Measurements from ENCODE around the gene GALNT13. TPM values are rescaled to one million over a fixed set of nuclear protein-coding genes. Genes with fewer than 3 reads are reported as not detected.

The GALNT13 gene
- polyA plus RNA-seq, 2 of the 4 experiments (the other 2 are of a cell fraction), result 12.1 to 15.6 TPM

DNA sequence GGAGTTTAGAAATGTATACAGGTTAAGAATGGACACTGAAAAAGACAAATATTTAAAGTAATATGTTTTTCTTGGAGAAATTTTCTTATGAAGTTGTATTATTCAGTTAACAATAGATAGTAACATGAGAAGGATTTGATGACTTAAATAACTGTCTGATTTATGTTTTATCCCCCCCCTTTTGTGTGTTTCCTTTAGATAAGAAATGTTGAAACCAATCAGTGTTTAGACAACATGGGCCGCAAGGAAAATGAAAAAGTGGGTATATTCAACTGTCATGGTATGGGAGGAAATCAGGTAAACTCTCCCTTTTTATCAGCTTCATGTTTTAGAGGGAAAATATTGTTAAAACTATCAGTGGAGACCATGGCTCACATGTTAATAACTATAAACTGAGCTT lies 537.1 kb downstream of the GALNT13 start:
- DNase-seq (ENCODE audit: low read depth in 1 of 2, low spot score in 1 of 2) (no peak), FAIRE-seq (no peak), ATAC-seq (no peak)
- Histone ChIP-seq H3K9me3 (no peaks in the 10 kb centered on the region), H3K27ac (no peak overlapping the region), H3K4me3 (no peak overlapping the region), H3K4me1 (no peaks in the 10 kb centered on the region), H3K4me2 (no peak overlapping the region)
- ChIA-PET CTCF (no interaction called here), POLR2A (no interaction called here)
- TF ChIP-seq PHF8 (IDR thresholded peaks at IDR 0.05; ENCODE audit: borderline replicate concordance, low read depth), result no peak
- 78% methylated on average over 1 of the region's 1 CpG for WGBS (ENCODE audit: missing lambda C conversion rate)

DNA sequence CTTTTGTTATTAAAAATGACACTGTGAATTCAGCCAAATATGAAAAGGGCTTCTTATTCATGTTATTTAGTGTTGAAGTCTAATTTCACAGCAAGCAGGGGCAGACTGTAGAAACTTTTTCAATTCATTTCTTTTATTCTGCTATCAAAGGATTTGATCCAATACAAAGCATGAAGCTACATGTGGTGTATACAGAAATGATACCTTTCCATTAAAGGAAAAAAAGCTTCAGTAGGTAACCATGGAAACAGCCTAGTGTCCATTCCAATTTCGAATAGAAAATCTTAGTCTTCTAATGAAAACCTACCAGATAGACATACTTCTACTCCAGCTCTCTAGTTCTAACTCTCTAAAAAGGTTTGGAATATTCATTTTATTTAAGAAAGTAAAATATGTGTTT lies 550.5 kb downstream of the GALNT13 start:
- TF ChIP-seq RFX5 (IDR thresholded peaks at IDR 0.05) (no peak), RCOR1 (IDR thresholded peaks at IDR 0.05; ENCODE audit: low read depth, low read length) (no peak), CBX8 (IDR thresholded peaks at IDR 0.05) (no peak), PHF8 (IDR thresholded peaks at IDR 0.05; ENCODE audit: borderline replicate concordance, low read depth) (no peak), HOXB5 (CRISPR knock-in tag; IDR thresholded peaks at IDR 0.05) (no peak), KDM1A (IDR thresholded peaks at IDR 0.05; ENCODE audit: low read depth) (no peak), NR3C1 (IDR thresholded peaks at IDR 0.05) (no peak), RNF2 (IDR thresholded peaks at IDR 0.05; ENCODE audit: borderline replicate concordance, low read depth) (no peak), TFCP2L1 (CRISPR knock-in tag; IDR thresholded peaks at IDR 0.05) (no peak), HOXA7 (CRISPR knock-in tag; IDR thresholded peaks at IDR 0.05) (no peak), SREBF2 (IDR thresholded peaks at IDR 0.05) (no peak), EP300 (IDR thresholded peaks at IDR 0.05) (no peak), SMC3 (IDR thresholded peaks at IDR 0.05) (no peak)
- TF ChIP-seq, protein P1, sequence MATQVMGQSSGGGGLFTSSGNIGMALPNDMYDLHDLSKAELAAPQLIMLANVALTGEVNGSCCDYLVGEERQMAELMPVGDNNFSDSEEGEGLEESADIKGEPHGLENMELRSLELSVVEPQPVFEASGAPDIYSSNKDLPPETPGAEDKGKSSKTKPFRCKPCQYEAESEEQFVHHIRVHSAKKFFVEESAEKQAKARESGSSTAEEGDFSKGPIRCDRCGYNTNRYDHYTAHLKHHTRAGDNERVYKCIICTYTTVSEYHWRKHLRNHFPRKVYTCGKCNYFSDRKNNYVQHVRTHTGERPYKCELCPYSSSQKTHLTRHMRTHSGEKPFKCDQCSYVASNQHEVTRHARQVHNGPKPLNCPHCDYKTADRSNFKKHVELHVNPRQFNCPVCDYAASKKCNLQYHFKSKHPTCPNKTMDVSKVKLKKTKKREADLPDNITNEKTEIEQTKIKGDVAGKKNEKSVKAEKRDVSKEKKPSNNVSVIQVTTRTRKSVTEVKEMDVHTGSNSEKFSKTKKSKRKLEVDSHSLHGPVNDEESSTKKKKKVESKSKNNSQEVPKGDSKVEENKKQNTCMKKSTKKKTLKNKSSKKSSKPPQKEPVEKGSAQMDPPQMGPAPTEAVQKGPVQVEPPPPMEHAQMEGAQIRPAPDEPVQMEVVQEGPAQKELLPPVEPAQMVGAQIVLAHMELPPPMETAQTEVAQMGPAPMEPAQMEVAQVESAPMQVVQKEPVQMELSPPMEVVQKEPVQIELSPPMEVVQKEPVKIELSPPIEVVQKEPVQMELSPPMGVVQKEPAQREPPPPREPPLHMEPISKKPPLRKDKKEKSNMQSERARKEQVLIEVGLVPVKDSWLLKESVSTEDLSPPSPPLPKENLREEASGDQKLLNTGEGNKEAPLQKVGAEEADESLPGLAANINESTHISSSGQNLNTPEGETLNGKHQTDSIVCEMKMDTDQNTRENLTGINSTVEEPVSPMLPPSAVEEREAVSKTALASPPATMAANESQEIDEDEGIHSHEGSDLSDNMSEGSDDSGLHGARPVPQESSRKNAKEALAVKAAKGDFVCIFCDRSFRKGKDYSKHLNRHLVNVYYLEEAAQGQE (IDR thresholded peaks at IDR 0.05), result no peak
- TF ChIP-seq, protein P2, sequence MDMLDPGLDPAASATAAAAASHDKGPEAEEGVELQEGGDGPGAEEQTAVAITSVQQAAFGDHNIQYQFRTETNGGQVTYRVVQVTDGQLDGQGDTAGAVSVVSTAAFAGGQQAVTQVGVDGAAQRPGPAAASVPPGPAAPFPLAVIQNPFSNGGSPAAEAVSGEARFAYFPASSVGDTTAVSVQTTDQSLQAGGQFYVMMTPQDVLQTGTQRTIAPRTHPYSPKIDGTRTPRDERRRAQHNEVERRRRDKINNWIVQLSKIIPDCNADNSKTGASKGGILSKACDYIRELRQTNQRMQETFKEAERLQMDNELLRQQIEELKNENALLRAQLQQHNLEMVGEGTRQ (IDR thresholded peaks at IDR 0.05), result no peak
- TF ChIP-seq, protein P3, sequence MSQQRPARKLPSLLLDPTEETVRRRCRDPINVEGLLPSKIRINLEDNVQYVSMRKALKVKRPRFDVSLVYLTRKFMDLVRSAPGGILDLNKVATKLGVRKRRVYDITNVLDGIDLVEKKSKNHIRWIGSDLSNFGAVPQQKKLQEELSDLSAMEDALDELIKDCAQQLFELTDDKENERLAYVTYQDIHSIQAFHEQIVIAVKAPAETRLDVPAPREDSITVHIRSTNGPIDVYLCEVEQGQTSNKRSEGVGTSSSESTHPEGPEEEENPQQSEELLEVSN (IDR thresholded peaks at IDR 0.05; ENCODE audit: borderline replicate concordance, low read depth), result no peak
- TF ChIP-seq, protein P4, sequence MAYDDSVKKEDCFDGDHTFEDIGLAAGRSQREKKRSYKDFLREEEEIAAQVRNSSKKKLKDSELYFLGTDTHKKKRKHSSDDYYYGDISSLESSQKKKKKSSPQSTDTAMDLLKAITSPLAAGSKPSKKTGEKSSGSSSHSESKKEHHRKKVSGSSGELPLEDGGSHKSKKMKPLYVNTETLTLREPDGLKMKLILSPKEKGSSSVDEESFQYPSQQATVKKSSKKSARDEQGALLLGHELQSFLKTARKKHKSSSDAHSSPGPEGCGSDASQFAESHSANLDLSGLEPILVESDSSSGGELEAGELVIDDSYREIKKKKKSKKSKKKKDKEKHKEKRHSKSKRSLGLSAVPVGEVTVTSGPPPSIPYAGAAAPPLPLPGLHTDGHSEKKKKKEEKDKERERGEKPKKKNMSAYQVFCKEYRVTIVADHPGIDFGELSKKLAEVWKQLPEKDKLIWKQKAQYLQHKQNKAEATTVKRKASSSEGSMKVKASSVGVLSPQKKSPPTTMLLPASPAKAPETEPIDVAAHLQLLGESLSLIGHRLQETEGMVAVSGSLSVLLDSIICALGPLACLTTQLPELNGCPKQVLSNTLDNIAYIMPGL (CRISPR knock-in tag; IDR thresholded peaks at IDR 0.05; ENCODE audit: borderline replicate concordance), result no peak
- TF ChIP-seq, protein P5, sequence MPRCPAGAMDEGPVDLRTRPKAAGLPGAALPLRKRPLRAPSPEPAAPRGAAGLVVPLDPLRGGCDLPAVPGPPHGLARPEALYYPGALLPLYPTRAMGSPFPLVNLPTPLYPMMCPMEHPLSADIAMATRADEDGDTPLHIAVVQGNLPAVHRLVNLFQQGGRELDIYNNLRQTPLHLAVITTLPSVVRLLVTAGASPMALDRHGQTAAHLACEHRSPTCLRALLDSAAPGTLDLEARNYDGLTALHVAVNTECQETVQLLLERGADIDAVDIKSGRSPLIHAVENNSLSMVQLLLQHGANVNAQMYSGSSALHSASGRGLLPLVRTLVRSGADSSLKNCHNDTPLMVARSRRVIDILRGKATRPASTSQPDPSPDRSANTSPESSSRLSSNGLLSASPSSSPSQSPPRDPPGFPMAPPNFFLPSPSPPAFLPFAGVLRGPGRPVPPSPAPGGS (IDR thresholded peaks at IDR 0.05), result no peak
- H3K4me3 ChIP-seq, result no peak overlapping the region
- H3K27ac ChIP-seq, result no peak overlapping the region
- ChIA-PET POLR2A (no interaction called here), CTCF (no interaction called here)
- 58% methylated on average over 1 of the region's 1 CpG for WGBS (ENCODE audit: missing lambda C conversion rate)
- ATAC-seq, result no peak
- no peak overlapping the region for H3K4me2 ChIP-seq
- no peaks in the 10 kb centered on the region for H3K4me1 ChIP-seq
- no peak for FAIRE-seq
- DNase-seq (ENCODE audit: low read depth in 1 of 2, low spot score in 1 of 2), result no peak
- no peaks in the 10 kb centered on the region for H3K9me3 ChIP-seq
